CD4-positive, alpha-beta T cell (primary cell): ENCODE results near the gene SAG. TPM values are rescaled to one million over a fixed set of nuclear protein-coding genes. Genes with fewer than 3 reads are reported as not detected.

ENCODE experiments used
- ATAC-seq: fragments of 200-7000 bp; cut with Tn5 transposase; one replicate; pipeline ENCODE4 v1.10.0; 2022; ENCODE audit warnings: mild to moderate bottlenecking; ENCODE audit not compliant: poor library complexity
- CTCF ChIA-PET: fragments of 350-600 bp; sonication (Branson Sonifier 250); formaldehyde crosslinking; loops from one replicate; lab custom pipeline; 2021; ENCODE audit warnings: antibody characterized with exemption, inconsistent platforms; lab: Charles Lee
- POLR2A ChIA-PET: fragments of 350-600 bp; sonication (Branson Sonifier 250); formaldehyde crosslinking; loops from one replicate; lab custom pipeline; 2021; ENCODE audit warnings: antibody characterized with exemption, inconsistent platforms; lab: Charles Lee
- DNase-seq, 14 experiments: peaks; one replicate each; pipeline ENCODE4 v3.0.0-alpha.2; 2013 to 2020; ENCODE audit warnings: mixed read lengths in 2 of 14
- H3K27ac ChIP-seq, 2 donors: one replicate each; pipeline versions ENCODE4 v1.5.1 to v1.7.0; 2013; ENCODE audit warnings: low read length in 2 of 2, low read depth in 1 of 2, mild to moderate bottlenecking in 1 of 2
- H3K27me3 ChIP-seq, 2 experiments: 1 replicate in 1 of 2; 2 replicates in 1 of 2; pipeline versions ENCODE4 v1.6.1 to v1.7.0; 2013; ENCODE audit warnings: low read length in 2 of 2, control low read depth in 1 of 2, mild to moderate bottlenecking in 1 of 2, moderate library complexity in 1 of 2; ENCODE audit not compliant: insufficient read depth in 2 of 2, control insufficient read depth in 1 of 2
- H3K36me3 ChIP-seq: one replicate; pipeline ENCODE4 v1.6.1; 2013; ENCODE audit warnings: low read length, control low read depth; ENCODE audit not compliant: insufficient read depth
- H3K4me1 ChIP-seq: one replicate; pipeline ENCODE4 v1.6.1; 2013; ENCODE audit warnings: low read length, control low read depth; ENCODE audit not compliant: insufficient read depth
- H3K4me3 ChIP-seq: one replicate; pipeline ENCODE4 v1.5.1; 2013; ENCODE audit warnings: mild to moderate bottlenecking, low read length, moderate library complexity
- H3K9me3 ChIP-seq, 2 experiments: 1 replicate in 1 of 2; 2 replicates in 1 of 2; pipeline versions ENCODE4 v1.6.1 to v1.7.0; 2013; ENCODE audit warnings: low read length in 2 of 2, mild to moderate bottlenecking in 2 of 2, control low read depth in 1 of 2, moderate library complexity in 1 of 2; ENCODE audit not compliant: control insufficient read depth in 1 of 2, insufficient read depth in 1 of 2
- H3K27ac Mint-ChIP-seq: one replicate; pipeline ENCODE4 v1.8.0; 2020; ENCODE audit warnings: mixed read lengths
- H3K27me3 Mint-ChIP-seq: one replicate; pipeline ENCODE4 v1.8.0; 2021; ENCODE audit warnings: mixed read lengths
- H3K36me3 Mint-ChIP-seq: one replicate; pipeline ENCODE4 v1.8.0; 2021; ENCODE audit warnings: low read depth, mixed read lengths
- H3K4me1 Mint-ChIP-seq: one replicate; pipeline ENCODE4 v1.8.0; 2021; ENCODE audit warnings: low read depth, mixed read lengths
- H3K4me3 Mint-ChIP-seq: one replicate; pipeline ENCODE4 v1.8.0; 2020; ENCODE audit warnings: mild to moderate bottlenecking, mixed read lengths
- H3K9me3 Mint-ChIP-seq: one replicate; pipeline ENCODE4 v1.8.0; 2020; ENCODE audit warnings: mixed read lengths
- intact Hi-C, 2 experiments: fragments of 100-400 bp; cut with DNase I in 1 of 2; cut with micrococcal nuclease in 1 of 2; formaldehyde crosslinking; loops; one replicate each; pipeline versions ENCODE4 v1.15.1 to v1.9.0; 2023 to 2025; cut with DNase I, micrococcal nuclease
- polyA plus RNA-seq, 2 donors: library from polyadenylated mRNA; unstranded; fragments of 120-200 nt; gene quantifications; one replicate each; pipeline ENCODE4 v1.2.1, GENCODE V29; 2013
- total RNA-seq, 174 experiments: library from RNA in 2 of 174; stranded (reverse) in 2 of 174; gene quantifications; one replicate each; pipeline ENCODE4 v1.2.3 and lab custom pipeline; 2021 to 2026
- TF ChIP-seq, protein P1 (sequence below): fragments of 200-600 bp; IDR thresholded peaks from one replicate; pipeline ENCODE4 v1.8.0; 2022; ENCODE audit warnings: antibody characterized with exemption, mild to moderate bottlenecking

The SAG gene
- total RNA-seq = under 1 TPM; 0.03 to 0.22 TPM
- polyA plus RNA-seq (2013, experiment 1 of 2) = 0.01 TPM
- polyA plus RNA-seq (2013, experiment 2 of 2) = not detected
- 0 to 2.1 (median 0.14) reads per million in 172 experiments for total RNA-seq (lab: John Stamatoyannopoulos, UW)

DNA sequence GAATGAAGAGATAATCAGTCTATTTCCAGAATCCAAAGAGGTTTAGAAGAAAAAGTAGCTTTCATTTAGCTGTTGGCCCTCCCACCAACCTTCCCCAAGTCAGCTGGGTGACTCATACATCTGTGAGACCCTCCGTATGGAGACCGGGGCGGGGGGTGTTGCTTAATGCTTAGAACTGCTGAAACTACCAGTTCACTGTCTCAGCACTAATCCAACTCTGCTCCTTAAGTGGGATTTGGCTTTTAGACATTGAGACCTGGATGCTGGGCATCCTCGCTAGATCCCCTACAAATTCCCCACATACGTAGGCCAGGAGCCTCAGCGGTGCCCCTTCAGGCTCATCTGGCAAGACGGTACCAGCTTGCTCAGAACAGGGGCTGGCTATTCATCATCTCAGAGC, at the start of gene SAG:
TSS of gene SAG (plus strand) at position 252 of the 400 bp plus-strand sequence. CDS start 1,374 bp downstream, outside the sequence.
- H3K4me3 ChIP-seq = no peak within 1 kb of the TSS
- ATAC-seq = no peak
- POLR2A ChIA-PET = no interaction called here

DNA sequence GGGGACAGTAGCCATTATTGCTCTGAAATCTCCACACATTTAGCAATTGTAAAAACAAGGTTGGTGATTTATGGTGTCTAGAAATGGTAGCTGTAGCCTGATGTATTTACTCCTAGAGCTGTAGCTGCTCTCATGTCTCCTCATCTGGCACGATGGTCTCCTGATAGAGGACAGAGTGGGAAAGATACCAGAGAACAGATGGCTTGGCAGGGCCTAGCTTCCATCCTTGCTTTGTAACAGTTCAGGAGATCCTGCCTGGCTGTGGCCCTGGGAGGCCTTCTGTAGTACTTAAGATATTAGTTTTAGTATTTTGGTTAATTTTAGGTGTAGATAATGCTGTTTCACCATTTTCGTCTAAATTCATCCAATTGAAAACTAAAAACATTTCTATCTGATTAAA, 49.4 kb upstream of the SAG start:
- Histone ChIP-seq H3K36me3 (peaks cover 87% of the 10 kb centered on the region), H3K27ac (no peak overlapping the region), H3K27me3 (no peaks in the 10 kb centered on the region), H3K4me3 (no peak overlapping the region), H3K4me1 (peaks cover 40% of the 10 kb centered on the region), H3K9me3 (no peaks in the 10 kb centered on the region)
- Mint-ChIP-seq H3K4me3 (no peak overlapping the region), H3K9me3 (no peaks in the 10 kb centered on the region), H3K27me3 (no peaks in the 10 kb centered on the region), H3K27ac (peak overlapping the region; percentile 75), H3K4me1 (peaks cover 81% of the 10 kb centered on the region), H3K36me3 (peaks cover 91% of the 10 kb centered on the region)
- DNase-seq = no peak
- POLR2A ChIA-PET = interaction anchor here (3.4 kb wide), 1 partner anchor 10 kb away, joined by 16 read pairs; no protein-coding TSS in a partner anchor
- CTCF ChIA-PET = interaction anchor here (0.7 kb wide), 1 partner anchor 8 kb away, joined by 3 read pairs; no protein-coding TSS in a partner anchor
- intact Hi-C loops = loop anchor here in 1 of 2 experiments (10.0 kb wide), 1 partner anchor 73 kb away; no protein-coding TSS in a partner anchor
- ATAC-seq = no peak
- TF ChIP-seq, protein P1, sequence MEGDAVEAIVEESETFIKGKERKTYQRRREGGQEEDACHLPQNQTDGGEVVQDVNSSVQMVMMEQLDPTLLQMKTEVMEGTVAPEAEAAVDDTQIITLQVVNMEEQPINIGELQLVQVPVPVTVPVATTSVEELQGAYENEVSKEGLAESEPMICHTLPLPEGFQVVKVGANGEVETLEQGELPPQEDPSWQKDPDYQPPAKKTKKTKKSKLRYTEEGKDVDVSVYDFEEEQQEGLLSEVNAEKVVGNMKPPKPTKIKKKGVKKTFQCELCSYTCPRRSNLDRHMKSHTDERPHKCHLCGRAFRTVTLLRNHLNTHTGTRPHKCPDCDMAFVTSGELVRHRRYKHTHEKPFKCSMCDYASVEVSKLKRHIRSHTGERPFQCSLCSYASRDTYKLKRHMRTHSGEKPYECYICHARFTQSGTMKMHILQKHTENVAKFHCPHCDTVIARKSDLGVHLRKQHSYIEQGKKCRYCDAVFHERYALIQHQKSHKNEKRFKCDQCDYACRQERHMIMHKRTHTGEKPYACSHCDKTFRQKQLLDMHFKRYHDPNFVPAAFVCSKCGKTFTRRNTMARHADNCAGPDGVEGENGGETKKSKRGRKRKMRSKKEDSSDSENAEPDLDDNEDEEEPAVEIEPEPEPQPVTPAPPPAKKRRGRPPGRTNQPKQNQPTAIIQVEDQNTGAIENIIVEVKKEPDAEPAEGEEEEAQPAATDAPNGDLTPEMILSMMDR = no peak

More for the DNA sequence above, at the start of gene SAG:
- Mint-ChIP-seq H3K27ac (no peak within 1 kb of the TSS), H3K9me3 (no peaks in the 10 kb centered on the region), H3K36me3 (no peaks in the 10 kb centered on the region), H3K4me1 (no peaks in the 10 kb centered on the region), H3K27me3 (no peaks in the 10 kb centered on the region), H3K4me3 (no peak within 1 kb of the TSS)
- intact Hi-C loops = no loop called here
- H3K27ac ChIP-seq = no peak within 1 kb of the TSS
- DNase-seq = no peak
- H3K36me3 ChIP-seq = no peaks in the 10 kb centered on the region
- no peaks in the 10 kb centered on the region for H3K4me1 ChIP-seq
- peaks cover 0 to under 1% of the 10 kb centered on the region in 2 experiments for H3K27me3 ChIP-seq
- TF ChIP-seq, protein P1 = no peak
- CTCF ChIA-PET = interaction anchor here (0.9 kb wide), 1 partner anchor 29 kb away, joined by 4 read pairs; no protein-coding TSS in a partner anchor
- H3K9me3 ChIP-seq = no peaks in the 10 kb centered on the region

DNA sequence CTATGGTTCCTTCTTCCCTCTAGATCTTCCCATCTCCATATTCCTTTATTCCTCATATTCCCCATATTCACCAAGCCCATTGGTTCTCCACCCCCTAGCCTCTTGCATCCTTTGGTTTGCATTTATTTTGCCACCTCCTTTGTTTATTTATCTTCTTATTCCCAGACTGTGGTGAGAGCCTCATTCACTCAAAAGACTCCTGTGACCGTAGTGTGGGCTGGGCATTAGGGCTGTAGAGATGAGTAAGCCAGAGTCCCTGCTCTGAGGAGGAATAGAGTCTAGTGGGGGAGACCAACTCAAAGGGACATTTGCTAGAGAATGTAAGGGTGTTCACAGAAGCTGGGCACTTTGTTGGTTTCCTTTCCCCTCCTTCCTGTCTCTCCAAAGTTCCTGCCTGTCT, 47.9 kb upstream of the SAG start:
- Mint-ChIP-seq H3K27me3 (no peaks in the 10 kb centered on the region), H3K4me3 (no peak overlapping the region), H3K9me3 (no peaks in the 10 kb centered on the region), H3K36me3 (peaks cover 96% of the 10 kb centered on the region), H3K4me1 (peaks cover 67% of the 10 kb centered on the region), H3K27ac (peak overlapping the region; percentile 75)
- H3K27ac ChIP-seq = peak overlapping the region in 1 of 2 donors; percentile 37
- no peak for DNase-seq
- H3K36me3 ChIP-seq = peaks cover 88% of the 10 kb centered on the region
- no peaks in the 10 kb centered on the region for H3K9me3 ChIP-seq
- intact Hi-C loops = loop anchor here in 1 of 2 experiments (10.0 kb wide), 1 partner anchor 75 kb away; no protein-coding TSS in a partner anchor
- ATAC-seq = no peak
- H3K4me1 ChIP-seq = peaks cover 26% of the 10 kb centered on the region
- ChIA-PET POLR2A (no interaction called here), CTCF (no interaction called here)
- TF ChIP-seq, protein P1 = no peak
- H3K4me3 ChIP-seq = no peak overlapping the region
- no peaks in the 10 kb centered on the region for H3K27me3 ChIP-seq
